ENCODE results near the gene CDK19.

Gene CDK19

DNA sequence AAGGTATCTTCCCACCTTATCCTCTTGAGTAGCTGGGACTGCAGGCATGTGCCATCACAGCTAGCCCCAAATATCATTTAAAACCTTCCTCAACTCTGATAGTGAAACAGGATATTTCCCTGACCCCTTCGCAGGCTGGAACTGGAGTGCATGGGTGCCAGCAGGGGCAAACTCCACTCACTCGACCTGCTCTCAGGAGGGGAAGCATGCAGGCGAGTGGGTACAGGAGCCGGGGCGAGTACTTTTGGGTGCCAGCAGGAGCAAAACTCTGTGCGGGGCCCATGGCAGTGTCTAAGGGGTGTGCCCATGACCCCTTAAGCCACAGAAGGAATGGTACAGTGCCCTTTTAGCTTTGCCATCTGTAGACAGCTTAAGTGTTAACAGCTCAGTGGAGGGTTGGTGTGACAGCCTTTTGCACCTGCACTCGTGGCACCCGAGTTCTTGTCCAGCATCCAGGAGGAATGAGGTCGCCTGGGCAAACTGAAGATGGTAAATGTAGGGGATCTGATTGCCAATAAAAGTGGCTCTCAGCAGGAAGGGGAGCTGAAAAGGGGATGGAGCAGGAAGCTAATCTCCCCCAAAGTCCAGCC, 155.1 kb downstream of the CDK19 start:
- no peak overlapping the region for H3K4me3 ChIP-seq (ENCODE audit: low read depth, low read length, poor library complexity, severe bottlenecking)
- H2AFZ ChIP-seq (ENCODE audit: low read length) = no peak overlapping the region
- no peak overlapping the region for H3K4me2 ChIP-seq (ENCODE audit: low read length)
- H4K20me1 ChIP-seq (ENCODE audit: insufficient read depth, low read length) = no peaks in the 10 kb centered on the region
- peaks cover 3% of the 10 kb centered on the region for H3K4me1 ChIP-seq (ENCODE audit: insufficient read depth, low read length, severe bottlenecking)
- no peaks in the 10 kb centered on the region for H3K27me3 ChIP-seq (ENCODE audit: insufficient read depth, low read length)
- H3K9me3 ChIP-seq (ENCODE audit: low read length) = no peaks in the 10 kb centered on the region
- H3K36me3 ChIP-seq (ENCODE audit: insufficient read depth, low read length) = peaks cover 13% of the 10 kb centered on the region
- TF ChIP-seq CTCF (IDR thresholded peaks at IDR 0.05; ENCODE audit: low read length) = no peak
- TF ChIP-seq EZH2 (IDR thresholded peaks at IDR 0.05; ENCODE audit: borderline replicate concordance, low read length) = no peak
- H3K27ac ChIP-seq (ENCODE audit: low read depth, low read length, poor library complexity, severe bottlenecking) = no peak overlapping the region
- H3K9me2 ChIP-seq (ENCODE audit: low read depth, low read length) = no peaks in the 10 kb centered on the region
- no peak overlapping the region for H3K9ac ChIP-seq (ENCODE audit: low read length)
- H3K79me2 ChIP-seq (ENCODE audit: insufficient read depth, low read length) = no peaks in the 10 kb centered on the region
- no peaks in the 10 kb centered on the region for H3F3A ChIP-seq (ENCODE audit: insufficient read depth, low read length)

DNA sequence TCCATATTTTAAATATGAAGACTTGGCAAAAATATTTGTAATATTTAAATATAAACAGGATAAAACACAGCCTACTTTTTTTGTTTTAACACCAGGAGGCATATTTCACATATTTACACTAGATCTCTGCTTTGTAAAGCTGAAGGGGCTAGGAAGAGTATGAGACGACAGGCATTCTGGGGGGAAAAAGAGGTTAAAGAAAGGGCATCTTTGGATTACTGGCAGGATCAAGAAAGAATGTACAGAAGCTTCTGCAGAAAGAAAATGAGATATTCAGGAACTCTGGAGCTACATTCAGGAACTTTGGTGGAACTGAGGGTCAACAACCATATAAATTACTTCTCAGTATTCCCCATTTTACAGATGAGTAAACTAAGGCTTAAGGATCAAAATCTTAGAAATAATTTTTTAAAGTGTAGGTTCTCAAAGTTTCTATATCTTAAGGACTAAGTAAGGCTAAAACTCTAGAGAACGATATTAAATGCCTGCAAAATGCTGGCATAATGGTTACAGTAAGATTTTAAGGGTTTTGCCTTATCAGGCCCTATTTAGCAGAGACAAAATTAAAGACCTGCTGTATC, 156.5 kb downstream of the CDK19 start:
- Histone ChIP-seq H2AFZ (ENCODE audit: low read length) (no peak overlapping the region), H3K27me3 (ENCODE audit: insufficient read depth, low read length) (no peaks in the 10 kb centered on the region), H3K9ac (ENCODE audit: low read length) (no peak overlapping the region), H3K79me2 (ENCODE audit: insufficient read depth, low read length) (no peaks in the 10 kb centered on the region), H3K36me3 (ENCODE audit: insufficient read depth, low read length) (peaks cover 13% of the 10 kb centered on the region), H4K20me1 (ENCODE audit: insufficient read depth, low read length) (no peaks in the 10 kb centered on the region), H3F3A (ENCODE audit: insufficient read depth, low read length) (no peaks in the 10 kb centered on the region), H3K4me1 (ENCODE audit: insufficient read depth, low read length, severe bottlenecking) (no peaks in the 10 kb centered on the region), H3K9me3 (ENCODE audit: low read length) (no peaks in the 10 kb centered on the region), H3K9me2 (ENCODE audit: low read depth, low read length) (no peaks in the 10 kb centered on the region), H3K4me3 (ENCODE audit: low read depth, low read length, poor library complexity, severe bottlenecking) (no peak overlapping the region), H3K4me2 (ENCODE audit: low read length) (no peak overlapping the region), H3K27ac (ENCODE audit: low read depth, low read length, poor library complexity, severe bottlenecking) (no peak overlapping the region)
- TF ChIP-seq EZH2 (IDR thresholded peaks at IDR 0.05; ENCODE audit: borderline replicate concordance, low read length) = no peak

DNA sequence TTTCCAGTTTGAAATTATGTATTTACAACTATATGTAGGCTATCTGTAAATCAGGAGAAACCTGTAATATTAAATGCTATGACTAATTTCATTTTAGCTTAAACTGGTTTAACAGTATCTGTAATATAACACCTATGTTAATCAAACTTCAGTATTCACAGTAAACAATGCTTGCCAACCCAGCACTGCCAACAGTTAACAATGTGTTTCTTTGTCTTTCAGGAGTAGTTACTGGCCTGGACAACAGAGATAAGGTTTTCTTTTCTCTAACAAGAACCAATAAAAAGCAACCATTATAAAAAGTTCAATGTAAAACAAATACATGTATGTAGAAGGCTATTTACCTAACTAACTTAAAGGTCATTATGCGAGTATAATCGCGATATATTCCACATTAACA, 158.8 kb downstream of the CDK19 start:
- Histone ChIP-seq H3F3A (ENCODE audit: insufficient read depth, low read length) (no peaks in the 10 kb centered on the region), H3K9me3 (ENCODE audit: low read length) (no peaks in the 10 kb centered on the region), H3K4me2 (ENCODE audit: low read length) (no peak overlapping the region), H2AFZ (ENCODE audit: low read length) (no peak overlapping the region), H3K27me3 (ENCODE audit: insufficient read depth, low read length) (no peaks in the 10 kb centered on the region), H4K20me1 (ENCODE audit: insufficient read depth, low read length) (no peaks in the 10 kb centered on the region), H3K9me2 (ENCODE audit: low read depth, low read length) (no peaks in the 10 kb centered on the region), H3K27ac (ENCODE audit: low read depth, low read length, poor library complexity, severe bottlenecking) (no peak overlapping the region), H3K4me3 (ENCODE audit: low read depth, low read length, poor library complexity, severe bottlenecking) (no peak overlapping the region), H3K79me2 (ENCODE audit: insufficient read depth, low read length) (no peaks in the 10 kb centered on the region), H3K9ac (ENCODE audit: low read length) (no peak overlapping the region), H3K36me3 (ENCODE audit: insufficient read depth, low read length) (peaks cover 13% of the 10 kb centered on the region), H3K4me1 (ENCODE audit: insufficient read depth, low read length, severe bottlenecking) (no peaks in the 10 kb centered on the region)
- TF ChIP-seq EZH2 (IDR thresholded peaks at IDR 0.05; ENCODE audit: borderline replicate concordance, low read length) (no peak), CTCF (IDR thresholded peaks at IDR 0.05; ENCODE audit: low read length) (no peak)

GRCh38 chr6:110655821-110656220, 159.4 kb downstream of the CDK19 start:
- no peak overlapping the region for H3K4me2 ChIP-seq (ENCODE audit: low read length)

More at GRCh38 chr6:110655821-110656220, 159.4 kb downstream of the CDK19 start:
- Histone ChIP-seq H3K36me3 (ENCODE audit: insufficient read depth, low read length) (peaks cover 10% of the 10 kb centered on the region), H3K9me3 (ENCODE audit: low read length) (no peaks in the 10 kb centered on the region), H3K27ac (ENCODE audit: low read depth, low read length, poor library complexity, severe bottlenecking) (no peak overlapping the region), H3K9me2 (ENCODE audit: low read depth, low read length) (no peaks in the 10 kb centered on the region), H2AFZ (ENCODE audit: low read length) (no peak overlapping the region), H4K20me1 (ENCODE audit: insufficient read depth, low read length) (no peaks in the 10 kb centered on the region), H3F3A (ENCODE audit: insufficient read depth, low read length) (no peaks in the 10 kb centered on the region), H3K4me3 (ENCODE audit: low read depth, low read length, poor library complexity, severe bottlenecking) (no peak overlapping the region), H3K27me3 (ENCODE audit: insufficient read depth, low read length) (no peaks in the 10 kb centered on the region), H3K4me1 (ENCODE audit: insufficient read depth, low read length, severe bottlenecking) (no peaks in the 10 kb centered on the region), H3K79me2 (ENCODE audit: insufficient read depth, low read length) (no peaks in the 10 kb centered on the region), H3K9ac (ENCODE audit: low read length) (no peak overlapping the region)
- TF ChIP-seq CTCF (IDR thresholded peaks at IDR 0.05; ENCODE audit: low read length) = no peak
- no peak for TF ChIP-seq EZH2 (IDR thresholded peaks at IDR 0.05; ENCODE audit: borderline replicate concordance, low read length)

Data from OCI-LY1 (cell line).